ENCODE data around the gene CLEC18B. TPM values are rescaled to one million over a fixed set of nuclear protein-coding genes. Genes with fewer than 3 reads are reported as not detected.
A peak's percentile ranks its signal among the peaks of the same experiment; 100 is the strongest.
"Not testable (repeated sequence)": the region's sequence is repeated elsewhere in the genome, so short reads cannot be mapped to it uniquely, and the experiment has no call there.

The CLEC18B gene
- polyA plus RNA-seq, 1 donor (not counting 4 experiments of a cell fraction or from before 2014, with no cell fraction given) = 0.46 TPM

DNA sequence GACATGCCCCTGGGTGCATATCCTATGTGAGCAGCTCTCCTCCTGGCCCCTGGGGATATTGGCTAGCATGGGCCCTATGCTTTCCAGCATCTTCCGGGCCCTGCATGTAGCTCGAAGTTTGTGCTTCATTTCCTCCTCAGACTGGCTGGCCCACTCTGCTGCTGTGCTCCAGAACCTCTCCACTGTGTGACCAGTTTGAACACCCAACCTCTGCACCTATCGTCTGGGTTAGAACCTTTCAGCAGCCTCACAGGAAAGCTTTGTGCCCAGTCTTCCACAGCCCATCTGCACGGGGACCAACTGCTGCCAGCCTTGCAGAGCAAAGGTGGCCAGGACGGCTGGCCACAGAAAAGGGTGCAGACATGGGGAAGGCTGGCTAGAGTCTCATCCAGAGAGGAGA lies 10.2 kb upstream of the CLEC18B start:
- FAIRE-seq = no peak
- Histone ChIP-seq H4K20me1 (ENCODE audit: control insufficient read depth, extremely low read depth, insufficient read depth, low read length) (no peaks in the 10 kb centered on the region), H3K9me1 (ENCODE audit: control insufficient read depth, extremely low read depth, insufficient read depth, low read length) (no peaks in the 10 kb centered on the region), H3K4me3 (ENCODE audit: control insufficient read depth in 2 of 3, extremely low read depth in 1 of 3, insufficient read depth in 2 of 3, low read depth in 1 of 3, low read length in 3 of 3) (no peak overlapping the region), H2AFZ (ENCODE audit: control insufficient read depth, low read length) (peak overlapping the region; percentile 47), H3K27ac (ENCODE audit: control insufficient read depth, insufficient read depth, low read length) (no peak overlapping the region), H3K36me3 (ENCODE audit: control insufficient read depth in 2 of 2, extremely low read depth in 1 of 2, insufficient read depth in 2 of 2, low read length in 2 of 2) (no peaks in the 10 kb centered on the region), H3K4me1 (ENCODE audit: control insufficient read depth, extremely low read depth, insufficient read depth, low read length) (peaks cover 6% of the 10 kb centered on the region), H3K27me3 (ENCODE audit: control insufficient read depth, extremely low read depth, insufficient read depth, low read length) (no peaks in the 10 kb centered on the region), H3K9me3 (ENCODE audit: control insufficient read depth, low read depth, low read length) (no peaks in the 10 kb centered on the region), H3K4me2 (ENCODE audit: control insufficient read depth, extremely low read depth, insufficient read depth, low read depth, low read length) (no peak overlapping the region), H3K79me2 (ENCODE audit: control insufficient read depth, insufficient read depth, low read length) (no peaks in the 10 kb centered on the region), H3K9ac (ENCODE audit: control insufficient read depth, extremely low read depth, insufficient read depth, low read length) (no peak overlapping the region)
- dilution Hi-C loops (cut with MboI; ENCODE audit: extremely low pct_ligation_motif_present, low sequenced_read_pairs) = no loop called here
- TF ChIP-seq EZH2 (IDR thresholded peaks at IDR 0.05; ENCODE audit: low read length) = no peak
- TF ChIP-seq, protein P1, sequence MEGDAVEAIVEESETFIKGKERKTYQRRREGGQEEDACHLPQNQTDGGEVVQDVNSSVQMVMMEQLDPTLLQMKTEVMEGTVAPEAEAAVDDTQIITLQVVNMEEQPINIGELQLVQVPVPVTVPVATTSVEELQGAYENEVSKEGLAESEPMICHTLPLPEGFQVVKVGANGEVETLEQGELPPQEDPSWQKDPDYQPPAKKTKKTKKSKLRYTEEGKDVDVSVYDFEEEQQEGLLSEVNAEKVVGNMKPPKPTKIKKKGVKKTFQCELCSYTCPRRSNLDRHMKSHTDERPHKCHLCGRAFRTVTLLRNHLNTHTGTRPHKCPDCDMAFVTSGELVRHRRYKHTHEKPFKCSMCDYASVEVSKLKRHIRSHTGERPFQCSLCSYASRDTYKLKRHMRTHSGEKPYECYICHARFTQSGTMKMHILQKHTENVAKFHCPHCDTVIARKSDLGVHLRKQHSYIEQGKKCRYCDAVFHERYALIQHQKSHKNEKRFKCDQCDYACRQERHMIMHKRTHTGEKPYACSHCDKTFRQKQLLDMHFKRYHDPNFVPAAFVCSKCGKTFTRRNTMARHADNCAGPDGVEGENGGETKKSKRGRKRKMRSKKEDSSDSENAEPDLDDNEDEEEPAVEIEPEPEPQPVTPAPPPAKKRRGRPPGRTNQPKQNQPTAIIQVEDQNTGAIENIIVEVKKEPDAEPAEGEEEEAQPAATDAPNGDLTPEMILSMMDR (optimal IDR thresholded peaks at IDR 0.05 in 1 of 3, IDR thresholded peaks at IDR 0.05 in 1 of 3, conservative IDR thresholded peaks at IDR 0.05 in 1 of 3; ENCODE audit: extremely low read depth in 1 of 3, insufficient read depth in 2 of 3, low read length in 3 of 3) = no peak
- no peak for DNase-seq (ENCODE audit: low read depth, low spot score)

DNA sequence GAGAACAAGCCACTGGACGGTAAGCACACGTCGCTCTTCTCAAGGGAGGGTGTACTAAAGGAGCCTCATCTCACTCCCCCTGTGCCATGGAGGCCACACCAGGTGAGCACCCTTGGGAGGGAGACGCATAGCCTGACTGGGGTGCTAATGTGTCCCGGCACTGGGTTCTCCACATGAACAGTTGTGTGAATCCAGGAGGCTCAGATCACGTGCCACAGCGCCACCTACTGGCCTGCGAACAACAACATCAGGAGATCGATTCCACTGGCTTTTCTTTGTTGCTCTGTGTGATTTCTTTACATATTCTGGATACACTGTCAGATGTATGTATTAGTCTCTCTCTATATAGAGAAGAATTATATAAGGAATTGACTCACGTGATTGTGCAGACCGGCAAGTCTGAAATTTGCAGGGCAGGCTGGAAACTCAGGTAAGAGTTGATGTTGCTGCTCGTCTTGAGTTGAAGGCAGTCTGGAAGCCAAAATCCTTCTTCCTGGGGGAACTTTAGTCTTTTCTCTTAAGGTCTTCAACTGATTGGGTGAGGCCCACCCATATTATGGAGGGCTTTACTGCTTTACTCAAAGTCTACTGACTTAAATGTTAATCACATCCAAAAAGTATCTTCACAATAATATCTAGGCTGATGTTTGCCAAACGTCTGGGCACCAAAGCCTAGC lies 8.9 kb upstream of the CLEC18B start:
- H4K20me1 ChIP-seq (ENCODE audit: control insufficient read depth, extremely low read depth, insufficient read depth, low read length); H3K4me1 ChIP-seq (ENCODE audit: control insufficient read depth, extremely low read depth, insufficient read depth, low read length); H2AFZ ChIP-seq (ENCODE audit: control insufficient read depth, low read length); dilution Hi-C loops (cut with MboI; ENCODE audit: extremely low pct_ligation_motif_present, low sequenced_read_pairs); H3K9me3 ChIP-seq (ENCODE audit: control insufficient read depth, low read depth, low read length); H3K4me3 ChIP-seq (ENCODE audit: control insufficient read depth in 2 of 3, extremely low read depth in 1 of 3, insufficient read depth in 2 of 3, low read depth in 1 of 3, low read length in 3 of 3); H3K27ac ChIP-seq (ENCODE audit: control insufficient read depth, insufficient read depth, low read length); FAIRE-seq; DNase-seq (ENCODE audit: low read depth, low spot score); H3K4me2 ChIP-seq (ENCODE audit: control insufficient read depth, extremely low read depth, insufficient read depth, low read depth, low read length); H3K27me3 ChIP-seq (ENCODE audit: control insufficient read depth, extremely low read depth, insufficient read depth, low read length); H3K9me1 ChIP-seq (ENCODE audit: control insufficient read depth, extremely low read depth, insufficient read depth, low read length); H3K9ac ChIP-seq (ENCODE audit: control insufficient read depth, extremely low read depth, insufficient read depth, low read length); H3K79me2 ChIP-seq (ENCODE audit: control insufficient read depth, insufficient read depth, low read length); H3K36me3 ChIP-seq (ENCODE audit: control insufficient read depth in 2 of 2, extremely low read depth in 1 of 2, insufficient read depth in 2 of 2, low read length in 2 of 2): not testable (repeated sequence)
- TF ChIP-seq, protein P1 (optimal IDR thresholded peaks at IDR 0.05 in 1 of 3, IDR thresholded peaks at IDR 0.05 in 1 of 3, conservative IDR thresholded peaks at IDR 0.05 in 1 of 3; ENCODE audit: extremely low read depth in 1 of 3, insufficient read depth in 2 of 3, low read length in 3 of 3) = peak; percentile 25 to 70 (median 63)

DNA sequence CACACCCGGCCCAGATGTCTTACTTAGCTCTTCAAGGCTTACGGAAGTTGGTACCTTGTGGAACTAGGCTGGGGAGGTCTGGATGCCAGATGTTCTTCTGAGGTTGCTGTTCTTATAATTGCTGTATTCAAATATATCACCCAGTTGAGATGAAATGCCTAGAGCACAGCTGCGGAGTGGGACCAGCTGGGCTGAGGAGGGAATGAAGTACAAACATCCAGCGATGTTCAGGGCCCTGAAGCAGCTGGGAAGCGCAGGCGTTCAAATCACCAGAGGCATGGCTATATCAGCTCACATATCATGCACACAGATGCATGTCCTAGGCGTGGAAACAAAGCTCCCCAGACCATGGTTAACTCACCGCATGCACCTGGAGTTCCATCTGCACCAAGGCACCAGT lies 7.2 kb upstream of the CLEC18B start:
- H2AFZ ChIP-seq (ENCODE audit: control insufficient read depth, low read length); H3K4me3 ChIP-seq (ENCODE audit: control insufficient read depth in 2 of 3, extremely low read depth in 1 of 3, insufficient read depth in 2 of 3, low read depth in 1 of 3, low read length in 3 of 3); dilution Hi-C loops (cut with MboI; ENCODE audit: extremely low pct_ligation_motif_present, low sequenced_read_pairs); H3K9me1 ChIP-seq (ENCODE audit: control insufficient read depth, extremely low read depth, insufficient read depth, low read length); H3K4me2 ChIP-seq (ENCODE audit: control insufficient read depth, extremely low read depth, insufficient read depth, low read depth, low read length); H4K20me1 ChIP-seq (ENCODE audit: control insufficient read depth, extremely low read depth, insufficient read depth, low read length); H3K4me1 ChIP-seq (ENCODE audit: control insufficient read depth, extremely low read depth, insufficient read depth, low read length); DNase-seq (ENCODE audit: low read depth, low spot score); H3K79me2 ChIP-seq (ENCODE audit: control insufficient read depth, insufficient read depth, low read length); H3K27me3 ChIP-seq (ENCODE audit: control insufficient read depth, extremely low read depth, insufficient read depth, low read length); H3K27ac ChIP-seq (ENCODE audit: control insufficient read depth, insufficient read depth, low read length); H3K9me3 ChIP-seq (ENCODE audit: control insufficient read depth, low read depth, low read length); FAIRE-seq; H3K9ac ChIP-seq (ENCODE audit: control insufficient read depth, extremely low read depth, insufficient read depth, low read length); H3K36me3 ChIP-seq (ENCODE audit: control insufficient read depth in 2 of 2, extremely low read depth in 1 of 2, insufficient read depth in 2 of 2, low read length in 2 of 2): not testable (repeated sequence)

DNA sequence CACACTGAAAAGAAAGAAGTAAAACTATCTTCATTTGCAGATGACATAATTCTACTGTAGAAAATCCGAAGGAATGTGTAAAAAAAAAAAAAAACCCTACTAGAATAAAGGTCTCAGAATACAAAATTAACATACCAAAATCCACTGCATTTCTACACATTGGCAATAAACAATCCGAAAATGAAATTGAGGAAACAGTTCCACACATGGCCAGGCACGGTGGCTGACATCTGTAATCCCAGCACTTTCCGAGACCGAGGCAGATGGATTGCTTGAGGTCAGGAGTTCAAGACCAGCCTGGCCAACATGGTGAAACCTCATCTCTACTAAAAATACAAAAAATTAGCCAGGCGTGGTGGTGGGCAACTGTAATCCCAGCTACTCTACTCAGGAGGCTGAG lies 4.5 kb upstream of the CLEC18B start:
- H4K20me1 ChIP-seq (ENCODE audit: control insufficient read depth, extremely low read depth, insufficient read depth, low read length); H3K27me3 ChIP-seq (ENCODE audit: control insufficient read depth, extremely low read depth, insufficient read depth, low read length); H3K4me1 ChIP-seq (ENCODE audit: control insufficient read depth, extremely low read depth, insufficient read depth, low read length); H3K79me2 ChIP-seq (ENCODE audit: control insufficient read depth, insufficient read depth, low read length); H3K4me2 ChIP-seq (ENCODE audit: control insufficient read depth, extremely low read depth, insufficient read depth, low read depth, low read length); H3K4me3 ChIP-seq (ENCODE audit: control insufficient read depth in 2 of 3, extremely low read depth in 1 of 3, insufficient read depth in 2 of 3, low read depth in 1 of 3, low read length in 3 of 3); H2AFZ ChIP-seq (ENCODE audit: control insufficient read depth, low read length); DNase-seq (ENCODE audit: low read depth, low spot score); H3K9ac ChIP-seq (ENCODE audit: control insufficient read depth, extremely low read depth, insufficient read depth, low read length); FAIRE-seq; H3K27ac ChIP-seq (ENCODE audit: control insufficient read depth, insufficient read depth, low read length); H3K9me3 ChIP-seq (ENCODE audit: control insufficient read depth, low read depth, low read length); dilution Hi-C loops (cut with MboI; ENCODE audit: extremely low pct_ligation_motif_present, low sequenced_read_pairs); H3K36me3 ChIP-seq (ENCODE audit: control insufficient read depth in 2 of 2, extremely low read depth in 1 of 2, insufficient read depth in 2 of 2, low read length in 2 of 2); H3K9me1 ChIP-seq (ENCODE audit: control insufficient read depth, extremely low read depth, insufficient read depth, low read length): not testable (repeated sequence)

Data from keratinocyte (primary cell).